HG03354 (cell line): ENCODE data around the gene DDX55.

Experiments used
- ATAC-seq: cut with Tn5 transposase; IDR thresholded peaks from one replicate; pipeline ENCODE4 v1.9.1; 2021; ENCODE audit warnings: mild to moderate bottlenecking; ENCODE audit not compliant: unreplicated experiment, poor library complexity, severe bottlenecking

DDX55 gene

DNA sequence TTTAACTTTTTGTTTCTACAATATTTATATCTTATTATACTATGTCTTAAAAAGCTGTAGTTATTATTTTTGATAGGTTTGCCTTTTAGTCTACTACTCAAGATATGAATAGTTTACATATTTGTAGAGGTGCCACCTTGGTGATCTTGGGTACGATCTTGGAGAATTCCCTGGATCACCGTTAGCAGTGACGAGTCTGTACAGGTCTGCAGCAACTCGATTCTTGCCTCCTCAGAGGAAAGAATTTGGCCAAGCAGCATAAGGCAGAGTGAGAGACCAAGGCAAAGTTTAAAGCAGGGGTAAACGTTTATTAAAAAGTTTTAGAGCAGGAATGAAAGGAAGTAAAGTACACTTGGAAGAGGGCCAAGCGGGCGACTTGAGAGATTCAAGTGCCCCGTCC is 65.9 kb downstream of the DDX55 start:
- ATAC-seq = no peak
